Ectodermal cell (in vitro differentiated cells): ENCODE results near the gene MYO1C. TPM values are rescaled to one million over a fixed set of nuclear protein-coding genes. Genes with fewer than 3 reads are reported as not detected.
"Not testable (repeated sequence)": the region's sequence is repeated elsewhere in the genome, so short reads cannot be mapped to it uniquely, and the experiment has no call there.

Experiments used
- H3K27ac ChIP-seq: 2 replicates; pipeline ENCODE4 v1.7.0; 2013; ENCODE audit warnings: mild to moderate bottlenecking, low read depth, low read length; ENCODE audit not compliant: insufficient read depth, poor library complexity, severe bottlenecking
- H3K27me3 ChIP-seq: 2 replicates; pipeline ENCODE4 v1.7.0; 2013; ENCODE audit warnings: mild to moderate bottlenecking, low read length; ENCODE audit not compliant: insufficient read depth, control insufficient read depth, poor library complexity, severe bottlenecking
- H3K36me3 ChIP-seq: one replicate; pipeline ENCODE4 v1.7.0; 2013; ENCODE audit warnings: low read length; ENCODE audit not compliant: control insufficient read depth, insufficient read depth
- H3K4me1 ChIP-seq: one replicate; pipeline ENCODE4 v1.7.0; 2013; ENCODE audit warnings: low read length; ENCODE audit not compliant: control insufficient read depth, insufficient read depth
- H3K4me3 ChIP-seq: 2 replicates; pipeline ENCODE4 v1.7.0; 2013; ENCODE audit warnings: low read depth, low read length, control low read depth; ENCODE audit not compliant: insufficient read depth
- H3K9me3 ChIP-seq: 2 replicates; pipeline ENCODE4 v1.7.0; 2013; ENCODE audit warnings: mild to moderate bottlenecking, low read length, moderate library complexity; ENCODE audit not compliant: control insufficient read depth
- WGBS, 2 experiments: methylation state at CpG; one replicate each; pipeline ENCODE4 v1.1.7; 2013; ENCODE audit warnings: missing lambda C conversion rate in 2 of 2; 5-methylcytosine and 5-hydroxymethylcytosine counted together
- polyA plus RNA-seq, 4 experiments: library from polyadenylated mRNA; stranded (reverse); fragments of 50-300 nt; gene quantifications; one replicate each; pipeline ENCODE4 v1.2.3, GENCODE V29; 2013

The MYO1C gene
- polyA plus RNA-seq (2013, experiment 1 of 4): 56.2 TPM
- polyA plus RNA-seq (2013, experiment 2 of 4): 64.9 TPM
- polyA plus RNA-seq (2013, experiment 3 of 4): 43.0 TPM
- 46.6 TPM for polyA plus RNA-seq (2013, experiment 4 of 4)

GRCh38 chr17:1492249-1493206 is at the start of gene MYO1C:
Gene MYO1C (minus strand): TSS chr17:1492686. CDS start chr17:1492487, 199 bp downstream.
- Histone ChIP-seq H3K27me3 (peaks cover 7% of the 10 kb centered on the region), H3K36me3 (no peaks in the 10 kb centered on the region), H3K27ac (no peak within 1 kb of the TSS), H3K4me1 (peaks cover 26% of the 10 kb centered on the region), H3K9me3 (no peaks in the 10 kb centered on the region), H3K4me3 (peak within 1 kb of the TSS; percentile 70)
- WGBS, 2 experiments: 45 to 48% methylated on average over 35 of the region's 35 CpGs

DNA sequence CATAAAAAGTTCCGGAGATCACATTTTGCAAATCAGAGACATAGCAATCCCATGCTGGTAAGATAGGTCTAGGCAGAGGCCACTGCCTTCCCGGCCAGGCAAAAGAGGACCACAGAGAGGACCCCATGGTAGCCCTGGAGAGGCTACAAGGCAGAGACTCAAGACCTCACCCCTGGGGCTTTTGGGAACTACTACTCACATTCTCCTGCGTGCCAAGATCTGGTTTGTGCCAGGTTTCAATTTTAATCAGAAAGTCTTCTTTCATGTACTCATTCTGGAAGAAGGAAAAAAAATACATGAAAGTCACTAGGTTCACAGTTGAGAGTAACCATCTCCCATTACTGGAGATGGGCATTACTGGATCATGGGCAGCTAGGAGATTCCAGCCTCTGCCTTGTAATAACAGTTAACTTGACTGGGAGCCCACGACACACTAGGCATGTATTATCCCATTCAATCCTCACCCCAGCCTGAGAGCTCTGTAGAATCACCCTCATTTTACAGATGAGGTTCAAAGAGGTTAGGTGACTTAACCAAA is 49.0 kb upstream of the MYO1C start:
- Histone ChIP-seq H3K27ac (no peak overlapping the region), H3K4me3 (no peak overlapping the region), H3K27me3 (no peaks in the 10 kb centered on the region), H3K4me1 (no peaks in the 10 kb centered on the region), H3K9me3 (no peaks in the 10 kb centered on the region), H3K36me3 (peaks cover 22% of the 10 kb centered on the region)
- 92 to 97% methylated on average over 4 of the region's 4 CpGs for WGBS, 2 experiments

DNA sequence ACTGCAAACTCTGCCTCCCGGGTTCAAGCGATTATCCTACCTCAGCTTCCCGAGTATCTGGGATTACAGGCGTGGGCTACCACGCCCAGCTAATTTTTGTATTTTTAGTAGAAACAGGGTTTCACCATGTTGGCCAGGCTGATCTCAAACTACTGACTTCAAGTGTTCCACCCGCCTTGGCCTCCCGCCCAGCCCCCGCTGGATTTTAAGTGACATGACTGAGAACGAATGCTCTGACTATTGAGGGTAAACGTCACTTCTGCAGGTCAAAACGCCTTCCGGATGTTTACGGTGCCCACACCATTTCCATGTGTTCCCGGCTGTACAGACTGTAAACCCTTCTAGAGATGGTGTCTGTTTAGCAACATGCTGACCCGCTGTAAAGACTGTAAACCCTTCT is 47.3 kb upstream of the MYO1C start:
- H3K4me3 ChIP-seq: no peak overlapping the region
- no peaks in the 10 kb centered on the region for H3K27me3 ChIP-seq
- H3K4me1 ChIP-seq: no peaks in the 10 kb centered on the region
- H3K27ac ChIP-seq: no peak overlapping the region
- WGBS, 2 experiments: 92 to 93% methylated on average over 15 of the region's 15 CpGs
- H3K36me3 ChIP-seq: peaks cover 24% of the 10 kb centered on the region
- no peaks in the 10 kb centered on the region for H3K9me3 ChIP-seq

DNA sequence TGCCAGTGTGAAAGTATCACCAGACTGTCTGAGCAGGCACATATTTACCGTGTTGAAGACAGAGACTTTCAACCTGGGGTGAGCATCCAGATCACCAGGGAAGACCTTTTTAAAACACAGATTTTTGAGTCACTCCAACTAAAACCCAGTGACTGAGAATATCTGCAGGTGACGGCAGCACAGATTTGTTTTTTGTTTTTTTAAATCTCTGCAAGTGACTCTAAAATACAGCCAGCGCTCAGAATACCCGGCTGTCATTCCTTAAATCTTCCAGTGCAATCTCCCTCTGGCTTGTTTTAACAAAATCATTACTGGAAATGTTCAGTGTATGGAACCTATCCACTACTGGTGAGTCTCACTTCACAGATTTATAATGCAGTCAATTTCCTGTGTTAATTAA is 43.3 kb upstream of the MYO1C start:
- Histone ChIP-seq H3K9me3 (no peaks in the 10 kb centered on the region), H3K4me3 (no peak overlapping the region), H3K27me3 (no peaks in the 10 kb centered on the region), H3K27ac (no peak overlapping the region), H3K4me1 (no peaks in the 10 kb centered on the region), H3K36me3 (peaks cover 31% of the 10 kb centered on the region)
- 96% methylated on average over 4 of the region's 4 CpGs for WGBS, 2 experiments

GRCh38 chr17:1533661-1534325 is 41.3 kb upstream of the MYO1C start:
- no peak overlapping the region for H3K27ac ChIP-seq
- no peak overlapping the region for H3K4me3 ChIP-seq
- no peaks in the 10 kb centered on the region for H3K4me1 ChIP-seq
- no peaks in the 10 kb centered on the region for H3K9me3 ChIP-seq
- no peaks in the 10 kb centered on the region for H3K27me3 ChIP-seq
- peaks cover 24% of the 10 kb centered on the region for H3K36me3 ChIP-seq
- 95 to 97% methylated on average over 24 of the region's 24 CpGs for WGBS, 2 experiments

GRCh38 chr17:1532836-1533602 is 40.5 kb upstream of the MYO1C start:
- H3K36me3 ChIP-seq: peaks cover 16% of the 10 kb centered on the region
- no peak overlapping the region for H3K4me3 ChIP-seq
- no peaks in the 10 kb centered on the region for H3K9me3 ChIP-seq
- WGBS, 2 experiments: 86 to 89% methylated on average over 10 of the region's 10 CpGs
- H3K27ac ChIP-seq: no peak overlapping the region
- H3K4me1 ChIP-seq: no peaks in the 10 kb centered on the region
- no peaks in the 10 kb centered on the region for H3K27me3 ChIP-seq

DNA sequence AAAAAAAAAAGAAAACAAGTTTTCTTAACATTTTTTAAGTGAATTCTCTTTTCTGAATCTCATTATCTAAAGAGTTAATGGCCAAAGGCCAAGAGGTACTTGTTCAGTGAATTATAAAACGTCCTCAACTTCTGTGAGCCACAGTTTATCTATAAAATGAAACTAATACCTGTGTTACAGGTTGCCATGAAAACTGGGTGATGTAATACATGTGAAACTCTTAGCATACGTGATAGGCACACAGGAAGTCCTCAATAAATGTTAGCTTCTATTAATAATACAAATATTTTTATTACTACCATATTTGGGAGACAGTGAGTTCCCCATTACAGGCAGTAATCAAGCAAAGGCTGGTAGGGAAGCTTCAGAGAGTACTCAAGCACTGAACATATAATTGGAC is 37.4 kb upstream of the MYO1C start:
- H3K27me3 ChIP-seq: no peaks in the 10 kb centered on the region
- no peaks in the 10 kb centered on the region for H3K4me1 ChIP-seq
- no peak overlapping the region for H3K27ac ChIP-seq
- 94% methylated on average over 1 of the region's 2 CpGs; no CpG with 5 or more reads in 1 of the 2 experiments for WGBS, 2 experiments
- no peak overlapping the region for H3K4me3 ChIP-seq
- no peaks in the 10 kb centered on the region for H3K9me3 ChIP-seq
- peaks cover 12% of the 10 kb centered on the region for H3K36me3 ChIP-seq

DNA sequence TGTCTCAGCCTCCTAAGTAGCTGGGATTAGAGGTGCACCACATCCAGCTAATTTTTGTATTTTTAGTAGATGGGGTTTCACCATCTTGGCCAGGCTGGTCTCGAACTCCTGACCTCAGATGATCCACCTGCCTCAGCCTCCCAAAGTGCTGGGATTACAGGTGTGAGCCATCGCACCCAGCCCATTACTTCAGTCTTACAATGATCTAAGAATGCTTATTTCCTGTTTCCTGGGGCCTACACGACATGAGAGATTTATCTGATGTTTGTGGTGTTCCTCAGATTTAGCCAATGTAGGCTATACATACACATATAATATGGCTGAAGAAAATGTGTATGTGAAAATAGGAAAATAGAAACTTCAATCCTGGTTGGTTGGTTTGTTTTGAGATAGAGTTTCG is 34.4 kb upstream of the MYO1C start:
- not testable (repeated sequence) for H3K36me3 ChIP-seq, H3K27ac ChIP-seq, H3K27me3 ChIP-seq, H3K4me1 ChIP-seq, H3K4me3 ChIP-seq, H3K9me3 ChIP-seq
- 93 to 94% methylated on average over 4 of the region's 4 CpGs for WGBS, 2 experiments

GRCh38 chr17:1522626-1523025 is 30.1 kb upstream of the MYO1C start:
- Histone ChIP-seq H3K27me3 (no peaks in the 10 kb centered on the region), H3K4me1 (peaks cover under 1% of the 10 kb centered on the region), H3K27ac (no peak overlapping the region), H3K36me3 (peaks cover 3% of the 10 kb centered on the region), H3K9me3 (no peaks in the 10 kb centered on the region), H3K4me3 (no peak overlapping the region)
- WGBS, 2 experiments: 95% methylated on average over 5 of the region's 5 CpGs
